ENCODE data around the gene CLIC6.

DNA sequence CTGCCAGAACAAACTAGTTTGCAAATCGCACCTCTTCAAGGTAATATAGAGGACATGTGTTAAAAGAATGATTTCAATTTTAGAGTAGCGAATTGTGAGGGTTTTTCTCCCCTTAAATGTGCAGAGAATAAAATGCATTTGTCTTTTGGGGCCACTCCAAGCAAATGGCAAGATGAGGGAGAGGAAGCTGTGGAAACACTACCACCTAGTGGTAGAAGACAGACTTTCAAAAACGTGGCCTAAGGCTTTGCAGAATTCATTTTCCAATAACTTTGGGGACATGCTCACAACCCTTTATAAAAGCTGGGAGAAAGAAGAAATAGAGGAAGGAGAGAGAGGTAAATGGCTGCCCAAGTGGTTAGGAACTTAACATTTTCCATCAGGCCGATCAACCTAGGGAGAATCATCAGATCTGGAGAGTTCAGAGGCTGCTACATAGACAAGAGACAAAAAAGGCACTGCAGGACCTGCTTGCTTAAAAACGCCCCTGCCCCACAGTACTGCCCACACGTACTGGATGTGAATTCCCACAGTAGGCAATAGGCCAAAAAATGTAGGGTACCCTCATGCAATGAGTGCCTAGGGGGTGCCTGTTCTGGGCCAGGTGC, 38.2 kb upstream of the CLIC6 start:
- TF ChIP-seq, protein P1, sequence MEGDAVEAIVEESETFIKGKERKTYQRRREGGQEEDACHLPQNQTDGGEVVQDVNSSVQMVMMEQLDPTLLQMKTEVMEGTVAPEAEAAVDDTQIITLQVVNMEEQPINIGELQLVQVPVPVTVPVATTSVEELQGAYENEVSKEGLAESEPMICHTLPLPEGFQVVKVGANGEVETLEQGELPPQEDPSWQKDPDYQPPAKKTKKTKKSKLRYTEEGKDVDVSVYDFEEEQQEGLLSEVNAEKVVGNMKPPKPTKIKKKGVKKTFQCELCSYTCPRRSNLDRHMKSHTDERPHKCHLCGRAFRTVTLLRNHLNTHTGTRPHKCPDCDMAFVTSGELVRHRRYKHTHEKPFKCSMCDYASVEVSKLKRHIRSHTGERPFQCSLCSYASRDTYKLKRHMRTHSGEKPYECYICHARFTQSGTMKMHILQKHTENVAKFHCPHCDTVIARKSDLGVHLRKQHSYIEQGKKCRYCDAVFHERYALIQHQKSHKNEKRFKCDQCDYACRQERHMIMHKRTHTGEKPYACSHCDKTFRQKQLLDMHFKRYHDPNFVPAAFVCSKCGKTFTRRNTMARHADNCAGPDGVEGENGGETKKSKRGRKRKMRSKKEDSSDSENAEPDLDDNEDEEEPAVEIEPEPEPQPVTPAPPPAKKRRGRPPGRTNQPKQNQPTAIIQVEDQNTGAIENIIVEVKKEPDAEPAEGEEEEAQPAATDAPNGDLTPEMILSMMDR (IDR thresholded peaks at IDR 0.05): peak; percentile 66 to 92 (median 90)
- TF ChIP-seq POLR2A (IDR thresholded peaks at IDR 0.05): no peak
